ENCODE measurements around the gene CLASP1.

The CLASP1 gene

GRCh38 chr2:121372721-121373353 lies 276.4 kb downstream of the CLASP1 start:
- no peak for DNase-seq (ENCODE audit: low read depth)

DNA sequence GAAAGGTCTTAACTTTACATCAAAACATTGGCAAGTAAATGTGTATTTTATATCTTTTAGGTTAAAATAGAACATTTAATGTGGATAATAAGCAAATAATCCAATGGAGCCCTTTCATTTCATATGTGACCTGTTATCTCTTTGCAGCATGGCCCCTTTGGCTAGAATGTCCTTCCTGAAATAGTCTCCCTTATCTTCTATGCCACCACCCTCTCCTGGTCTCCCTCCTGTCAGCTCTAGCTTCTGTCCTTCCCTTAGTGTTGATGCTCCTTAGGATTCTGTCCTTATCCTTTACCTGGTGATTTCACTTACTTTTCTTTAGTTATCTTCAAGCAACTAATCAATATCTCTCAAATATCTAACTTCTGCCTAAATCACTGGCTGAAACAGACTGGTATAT lies 277.2 kb downstream of the CLASP1 start:
- DNase-seq (ENCODE audit: low read depth), result no peak

- no peak for DNase-seq (ENCODE audit: low read depth)
These were observed 280.4 kb downstream of the CLASP1 start for GRCh38 chr2:121368836-121369235.

DNA sequence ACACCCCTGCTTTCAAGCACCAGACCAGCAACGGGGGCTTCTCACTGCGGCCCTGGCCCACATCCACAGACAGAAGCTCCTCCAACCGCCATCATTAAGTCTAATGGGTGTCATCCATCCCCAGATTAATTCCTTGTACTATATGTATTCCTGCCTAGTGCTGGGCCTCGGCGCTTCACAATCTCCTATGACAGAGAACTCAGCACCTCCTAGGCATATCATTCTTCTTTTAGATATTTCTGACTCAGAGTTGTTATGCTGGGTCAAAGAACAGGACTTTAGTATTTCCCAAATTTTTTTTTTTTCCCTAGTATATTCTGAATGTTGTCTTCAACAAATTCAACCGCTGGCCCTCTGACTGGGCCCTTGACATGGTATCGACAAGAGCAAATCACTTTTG lies 281.1 kb downstream of the CLASP1 start:
- no peak for DNase-seq (ENCODE audit: low read depth)

DNA sequence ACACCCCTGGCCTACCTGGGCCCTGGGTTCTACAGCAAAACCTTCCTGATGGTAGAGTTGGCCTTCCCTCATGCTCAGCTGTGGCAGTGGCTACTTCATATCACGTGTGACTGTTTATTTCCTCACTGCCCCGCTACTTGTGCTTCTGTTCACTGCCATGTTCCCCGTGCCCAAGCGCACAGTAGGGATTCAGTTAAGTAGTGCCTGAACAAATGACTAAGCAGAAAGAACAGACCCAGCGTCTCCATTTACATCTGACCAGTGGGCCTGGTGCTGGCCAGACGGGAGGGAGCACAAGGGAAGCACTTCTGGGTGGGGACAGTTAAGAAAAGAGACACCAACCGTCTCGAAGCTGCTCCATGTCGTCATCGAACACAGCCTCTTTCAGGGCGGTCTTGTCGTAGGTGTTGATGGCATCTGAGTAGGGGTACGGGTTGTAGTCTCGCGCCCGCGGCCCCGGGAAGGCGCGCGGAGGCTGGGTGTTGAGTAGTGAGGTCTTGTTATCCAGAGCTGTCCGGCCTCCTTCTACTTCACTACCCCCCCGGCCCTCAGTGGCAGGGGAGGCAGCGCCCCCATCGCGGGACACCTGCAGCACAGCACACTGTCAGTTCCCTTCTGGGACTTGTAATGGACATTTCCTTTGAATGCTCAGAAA lies 281.9 kb downstream of the CLASP1 start:
- no peak for DNase-seq (ENCODE audit: low read depth)

DNA sequence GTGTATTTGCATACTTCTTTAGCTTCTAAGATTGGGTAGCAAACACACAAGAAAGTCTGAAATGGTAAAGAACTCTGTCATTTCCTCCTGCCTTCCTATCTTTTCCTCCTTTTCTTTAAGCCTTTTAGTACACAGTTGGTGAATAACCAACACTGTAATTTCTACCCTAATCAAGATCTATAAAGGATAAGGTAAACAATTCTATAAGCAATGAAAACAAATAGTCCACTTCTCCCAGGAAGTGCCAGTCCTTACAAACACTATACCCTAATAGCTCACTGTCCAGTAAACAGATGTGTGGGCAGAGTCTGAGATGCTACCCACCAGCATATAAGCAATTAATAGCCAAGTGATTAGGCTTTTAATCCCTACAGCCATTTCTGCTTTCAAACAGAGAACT lies 283.2 kb downstream of the CLASP1 start:
- no peak for DNase-seq (ENCODE audit: low read depth)

- DNase-seq (ENCODE audit: low read depth), result no peak
These were observed 284.2 kb downstream of the CLASP1 start for GRCh38 chr2:121365061-121365460.

DNA sequence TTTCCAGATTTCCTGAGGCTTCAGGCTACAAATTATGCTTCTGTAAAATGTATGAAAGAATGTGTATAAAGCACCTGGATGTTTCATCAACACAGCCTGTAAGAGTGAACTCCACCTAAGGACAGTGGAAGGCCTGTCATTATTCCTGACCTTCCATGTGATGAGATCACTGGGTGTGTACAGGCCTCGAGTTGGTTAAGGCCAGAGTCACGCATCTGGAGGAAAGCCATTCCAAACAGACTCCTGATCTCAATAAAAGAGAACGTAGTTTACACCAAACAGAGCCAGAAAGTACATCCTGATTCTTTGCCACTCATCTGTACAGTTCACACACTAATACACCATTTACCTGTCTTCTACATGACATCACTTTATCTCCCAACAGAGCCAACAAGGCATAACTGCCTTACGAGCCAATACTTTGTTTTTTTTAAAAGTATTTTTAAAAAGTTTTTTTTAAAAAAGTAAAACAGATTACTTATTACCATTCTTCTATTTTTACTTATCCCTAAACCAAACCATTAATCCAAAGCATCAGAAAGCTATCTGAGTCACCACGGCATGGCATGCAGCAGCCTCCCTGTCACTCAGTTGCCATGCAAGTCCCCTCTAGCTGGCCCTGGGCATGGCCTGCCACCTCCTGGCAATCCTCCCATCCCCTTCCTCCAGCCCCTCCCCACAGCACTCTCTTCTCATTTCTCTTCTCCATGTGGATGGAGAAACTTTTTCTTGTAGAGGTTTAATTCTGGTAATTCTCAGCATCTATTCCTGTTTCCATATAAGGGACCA lies 285.4 kb downstream of the CLASP1 start:
- no peak for DNase-seq (ENCODE audit: low read depth)

DNA sequence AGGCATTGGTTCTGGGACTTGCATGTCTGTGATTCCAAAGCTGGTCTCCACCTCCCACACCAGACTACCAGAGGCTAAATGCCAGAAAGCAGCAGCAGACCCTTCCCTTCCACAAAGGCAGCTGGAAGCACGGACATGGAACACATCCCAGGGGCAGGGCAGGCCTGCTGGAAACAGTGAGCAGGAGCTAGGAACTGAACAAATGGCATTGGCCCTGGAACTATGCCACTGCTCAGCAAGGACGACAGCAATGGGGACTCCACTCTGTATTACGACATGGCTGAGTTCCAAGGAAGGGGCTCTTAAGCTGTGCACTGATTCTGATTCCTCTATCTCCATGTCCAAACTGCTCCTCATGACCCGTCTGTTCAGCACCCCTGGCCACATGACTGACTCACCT lies 286.5 kb downstream of the CLASP1 start:
- no peak for DNase-seq (ENCODE audit: low read depth)

GRCh38 chr2:121362226-121362625 lies 287.0 kb downstream of the CLASP1 start:
- no peak for DNase-seq (ENCODE audit: low read depth)

DNA sequence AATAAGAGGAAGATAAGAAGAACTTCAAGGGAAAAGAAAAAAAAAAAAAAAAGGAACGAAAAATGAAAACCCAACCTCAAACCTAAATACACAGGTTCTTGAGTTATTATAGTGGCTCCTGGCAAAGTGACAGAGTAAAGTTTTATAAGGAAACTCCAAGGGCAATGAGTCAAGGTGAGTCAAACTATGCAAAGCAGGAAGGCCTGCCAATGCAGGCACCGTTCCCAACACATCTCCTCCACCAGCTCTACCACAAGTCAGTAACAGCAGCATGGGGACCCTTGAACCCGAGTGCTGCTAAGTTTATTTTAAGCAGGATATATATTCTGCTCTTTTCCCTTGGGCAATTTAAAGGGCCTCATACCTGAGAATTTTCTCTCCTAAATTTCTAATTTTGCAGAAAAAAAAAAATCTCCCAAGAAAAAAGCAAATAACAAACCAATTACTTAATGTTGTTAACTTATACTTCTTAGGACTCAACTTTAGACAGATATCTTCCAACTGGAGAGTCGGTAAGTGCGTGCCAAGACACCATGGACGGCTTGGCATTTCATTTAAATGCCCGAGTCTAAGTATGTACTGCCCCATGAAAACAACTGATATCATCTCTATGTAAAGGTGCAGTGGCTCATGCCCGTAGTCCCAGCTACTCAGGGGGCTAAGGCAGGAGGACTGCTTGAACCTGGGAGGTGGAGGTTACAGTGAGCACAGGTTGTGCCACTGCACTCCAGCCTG lies 288.5 kb downstream of the CLASP1 start:
- no peak for DNase-seq (ENCODE audit: low read depth)

GRCh38 chr2:121359716-121360565 lies 289.3 kb downstream of the CLASP1 start:
- no peak for DNase-seq (ENCODE audit: low read depth)

DNA sequence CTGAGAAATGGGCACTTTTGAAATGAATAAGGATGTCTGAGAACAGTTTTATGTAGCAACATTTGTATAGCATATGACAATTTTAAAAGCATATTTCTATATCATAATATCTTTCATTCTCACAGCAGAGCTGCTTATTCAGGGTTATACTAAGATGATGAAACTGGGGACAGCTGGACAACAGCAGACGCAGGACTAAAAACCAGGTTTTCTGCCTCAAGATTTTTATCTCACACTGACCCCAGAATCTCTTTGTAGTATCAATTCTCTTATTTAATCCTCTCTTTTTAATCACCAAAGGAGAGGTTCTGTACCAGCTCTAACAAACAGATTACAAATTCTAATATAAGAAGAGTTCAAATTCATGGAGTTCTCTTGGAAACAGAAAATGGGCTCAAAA lies 290.1 kb downstream of the CLASP1 start:
- DNase-seq (ENCODE audit: low read depth), result no peak

DNA sequence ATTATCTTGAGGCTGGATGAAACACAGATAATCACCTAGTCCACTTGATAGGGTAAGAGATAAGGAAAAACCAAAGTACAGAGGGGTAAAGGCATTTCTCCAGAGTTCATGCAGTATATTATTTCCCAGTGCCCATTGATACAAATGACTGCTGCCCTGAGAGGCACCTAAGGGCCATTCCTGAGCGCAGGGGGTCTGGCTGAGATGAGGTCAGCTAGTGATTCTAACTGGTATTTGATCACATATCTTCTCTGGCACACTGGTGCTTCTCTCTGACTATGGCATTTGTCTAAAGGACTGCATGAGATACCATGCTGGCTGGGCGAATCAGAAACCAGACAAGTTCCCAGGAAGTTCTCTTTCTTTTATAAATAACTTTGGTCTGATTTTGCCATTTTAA lies 291.0 kb downstream of the CLASP1 start:
- DNase-seq (ENCODE audit: low read depth), result no peak

- no peak for DNase-seq (ENCODE audit: low read depth)
These were observed 293.1 kb downstream of the CLASP1 start for GRCh38 chr2:121356058-121356640.

- no peak for DNase-seq (ENCODE audit: low read depth)
These were observed 293.8 kb downstream of the CLASP1 start for GRCh38 chr2:121355488-121355887.

DNA sequence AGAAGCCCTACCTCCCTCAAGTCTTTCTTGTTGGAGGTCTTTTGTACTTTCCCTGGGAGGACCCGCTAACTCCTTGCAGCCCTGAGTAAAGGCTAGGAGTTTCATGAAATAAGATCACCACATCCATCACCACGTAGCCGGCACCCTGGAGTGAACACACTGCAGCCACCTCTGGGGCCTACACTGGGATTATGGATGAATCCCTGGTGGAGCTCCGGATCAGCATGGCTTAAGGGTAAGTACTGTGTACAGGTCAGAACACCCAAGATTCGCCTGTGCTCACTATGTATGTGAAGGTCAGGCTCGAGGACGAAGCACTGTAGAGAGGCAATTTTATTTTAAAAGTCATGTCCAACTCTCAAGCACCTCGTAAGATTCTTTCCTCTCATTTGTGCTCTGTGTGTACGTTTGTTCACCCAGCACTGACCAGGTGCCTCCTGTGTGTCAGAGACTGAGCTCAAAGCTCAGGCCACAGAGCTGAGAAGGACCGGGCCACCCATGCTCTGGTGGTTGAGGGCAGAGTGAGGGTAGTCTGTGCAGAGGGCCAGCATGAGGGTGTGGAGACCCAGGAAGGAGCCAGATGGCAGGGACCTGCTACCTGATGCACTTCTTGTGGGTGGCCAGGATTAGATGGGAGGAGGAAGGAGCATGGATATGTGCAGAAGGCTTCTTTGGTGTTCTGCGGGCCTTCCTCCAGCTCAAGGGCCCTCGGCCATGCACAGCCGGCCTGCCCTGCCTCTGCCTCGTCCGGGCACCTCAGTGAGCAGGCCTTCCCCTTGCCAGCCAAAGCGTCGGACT lies 297.5 kb downstream of the CLASP1 start:
- DNase-seq (ENCODE audit: low read depth), result no peak

DNA sequence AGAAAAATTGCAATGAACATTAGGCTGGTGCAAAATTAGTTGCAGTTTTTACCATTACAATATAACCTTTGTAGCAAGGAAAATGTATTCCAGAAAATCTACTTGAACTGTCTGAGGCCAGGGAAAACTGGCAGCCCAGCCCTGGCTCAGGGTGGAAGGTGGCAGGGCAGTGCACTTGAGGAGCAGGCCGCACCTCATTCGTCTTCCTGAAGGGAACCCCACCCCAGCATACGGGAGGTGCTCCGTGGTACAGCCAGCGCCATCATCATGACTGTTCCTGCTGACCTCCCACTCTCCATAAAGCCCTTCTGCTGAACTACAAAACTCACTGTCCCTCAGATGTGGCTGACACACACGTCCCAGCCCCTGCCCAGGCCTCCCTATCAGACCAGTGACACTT lies 298.4 kb downstream of the CLASP1 start:
- no peak for DNase-seq (ENCODE audit: low read depth)

GRCh38 chr2:121350402-121350775 lies 298.9 kb downstream of the CLASP1 start:
- DNase-seq (ENCODE audit: low read depth), result no peak

GRCh38 chr2:121349721-121350401 lies 299.4 kb downstream of the CLASP1 start:
- DNase-seq (ENCODE audit: low read depth), result no peak

Data from T-helper 22 cell (primary cell).